ENCODE results near the gene PRIMPOL.
"Not testable (repeated sequence)": the region's sequence is repeated elsewhere in the genome, so short reads cannot be mapped to it uniquely, and the experiment has no call there.

Gene PRIMPOL

GRCh38 chr4:184636897-184637296, 12.6 kb upstream of the PRIMPOL start:
- no peak for DNase-seq (ENCODE audit: low read depth)

- DNase-seq (ENCODE audit: low read depth), result no peak
Observed at GRCh38 chr4:184641022-184641421, 8.5 kb upstream of the PRIMPOL start.

- no peak for DNase-seq (ENCODE audit: low read depth)
Observed at GRCh38 chr4:184641451-184641850, 8.1 kb upstream of the PRIMPOL start.

GRCh38 chr4:184643731-184644130, 5.8 kb upstream of the PRIMPOL start:
- no peak for DNase-seq (ENCODE audit: low read depth)

GRCh38 chr4:184644553-184645307, 4.8 kb upstream of the PRIMPOL start:
- no peak for DNase-seq (ENCODE audit: low read depth)

- DNase-seq (ENCODE audit: low read depth), result no peak
Observed at GRCh38 chr4:184645904-184646610, 3.5 kb upstream of the PRIMPOL start.

- no peak for DNase-seq (ENCODE audit: low read depth)
Observed at GRCh38 chr4:184647266-184648053, 2.1 kb upstream of the PRIMPOL start.

GRCh38 chr4:184648054-184648312, 1.6 kb upstream of the PRIMPOL start:
- no peak for DNase-seq (ENCODE audit: low read depth)

GRCh38 chr4:184648313-184649025, 1.1 kb upstream of the PRIMPOL start:
- DNase-seq (ENCODE audit: low read depth), result peak; percentile 33

GRCh38 chr4:184649971-184650855, 675 bp downstream of the PRIMPOL start:
- no peak for DNase-seq (ENCODE audit: low read depth)

GRCh38 chr4:184651899-184652298, 2.4 kb downstream of the PRIMPOL start:
- no peak for DNase-seq (ENCODE audit: low read depth)

GRCh38 chr4:184652681-184653080, 3.1 kb downstream of the PRIMPOL start:
- DNase-seq (ENCODE audit: low read depth), result not testable (repeated sequence)

GRCh38 chr4:184653650-184654049, 4.1 kb downstream of the PRIMPOL start:
- no peak for DNase-seq (ENCODE audit: low read depth)

- DNase-seq (ENCODE audit: low read depth), result no peak
Observed at GRCh38 chr4:184655889-184656869, 6.6 kb downstream of the PRIMPOL start.

- DNase-seq (ENCODE audit: low read depth), result no peak
Observed at GRCh38 chr4:184657144-184657543, 7.6 kb downstream of the PRIMPOL start.

- not testable (repeated sequence) for DNase-seq (ENCODE audit: low read depth)
Observed at GRCh38 chr4:184657820-184658219, 8.3 kb downstream of the PRIMPOL start.

- no peak for DNase-seq (ENCODE audit: low read depth)
Observed at GRCh38 chr4:184660978-184661377, 11.4 kb downstream of the PRIMPOL start.

- DNase-seq (ENCODE audit: low read depth), result no peak
Observed at GRCh38 chr4:184662236-184662635, 12.7 kb downstream of the PRIMPOL start.

GRCh38 chr4:184664445-184665210, 15.1 kb downstream of the PRIMPOL start:
- DNase-seq (ENCODE audit: low read depth), result no peak
